Measurements from ENCODE around the gene PRSS8. TPM values are rescaled to one million over a fixed set of nuclear protein-coding genes. Genes with fewer than 3 reads are reported as not detected.

PRSS8 gene
- total RNA-seq, 4 donors from 2014 or later = 0.20 TPM; not detected in 3

- Histone ChIP-seq H3K4me3 (no peak overlapping the region), H3K36me3 (peaks cover 0 to 54% (median 0%) of the 10 kb centered on the region in 3 donors), H3K27me3 (peaks cover 0 to 19% of the 10 kb centered on the region in 2 donors), H3K9me3 (no peaks in the 10 kb centered on the region), H3K27ac (no peak overlapping the region), H3K4me1 (peaks cover 0 to 35% (median under 1%) of the 10 kb centered on the region in 4 donors)
- TF ChIP-seq POLR2A (IDR thresholded peaks at IDR 0.05) (no peak), CTCF (IDR thresholded peaks at IDR 0.05) (no peak), EP300 (IDR thresholded peaks at IDR 0.05) (no peak)
- WGBS, 2 donors = 85 to 93% methylated on average over 6 of the region's 6 CpGs
- DNase-seq (ENCODE audit: low spot score in 2 of 2) = no peak
Measured at GRCh38 chr16:31133046-31133501, 2.5 kb downstream of the PRSS8 start.

- Histone ChIP-seq H3K9me3 (no peaks in the 10 kb centered on the region), H3K4me1 (peaks cover 0 to 41% (median 2%) of the 10 kb centered on the region in 4 donors), H3K27me3 (peaks cover 0 to 19% of the 10 kb centered on the region in 2 donors), H3K27ac (peak overlapping the region in 2 of 4 donors; percentile 41 to 85), H3K36me3 (peaks cover 0 to 60% (median under 1%) of the 10 kb centered on the region in 3 donors), H3K4me3 (no peak overlapping the region)
- 85 to 87% methylated on average over 18 to 20 of the region's 20 CpGs for WGBS, 2 donors
- no peak for TF ChIP-seq POLR2A (IDR thresholded peaks at IDR 0.05)
- TF ChIP-seq EP300 (IDR thresholded peaks at IDR 0.05) = no peak
- no peak for TF ChIP-seq CTCF (IDR thresholded peaks at IDR 0.05)
- no peak for DNase-seq (ENCODE audit: low spot score in 2 of 2)
Measured at GRCh38 chr16:31132303-31132979, 3.1 kb downstream of the PRSS8 start.

- WGBS, 2 donors = 79 to 83% methylated on average over 3 to 5 of the region's 5 CpGs
- Histone ChIP-seq H3K36me3 (peaks cover 0 to 66% (median 4%) of the 10 kb centered on the region in 3 donors), H3K4me1 (peaks cover 0 to 43% (median 2%) of the 10 kb centered on the region in 4 donors)
Measured at GRCh38 chr16:31131841-31132271, 3.7 kb downstream of the PRSS8 start.

GRCh38 chr16:31131416-31131815 is 4.1 kb downstream of the PRSS8 start:
- WGBS, 2 donors = 89 to 95% methylated on average over 10 to 11 of the region's 11 CpGs
- H3K27ac ChIP-seq = peak overlapping the region in 2 of 4 donors; percentile 47 to 85
- DNase-seq (ENCODE audit: low spot score in 2 of 2) = no peak
- H3K4me3 ChIP-seq = no peak overlapping the region
- H3K36me3 ChIP-seq = peaks cover 0 to 70% (median 4%) of the 10 kb centered on the region in 3 donors
- TF ChIP-seq CTCF (IDR thresholded peaks at IDR 0.05) (no peak), EP300 (IDR thresholded peaks at IDR 0.05) (no peak), POLR2A (IDR thresholded peaks at IDR 0.05) (no peak)
- peaks cover 0 to 14% of the 10 kb centered on the region in 2 donors for H3K27me3 ChIP-seq
- no peaks in the 10 kb centered on the region for H3K9me3 ChIP-seq
- H3K4me1 ChIP-seq = peaks cover 0 to 43% (median 2%) of the 10 kb centered on the region in 4 donors

More at GRCh38 chr16:31131841-31132271, 3.7 kb downstream of the PRSS8 start:
- H3K9me3 ChIP-seq = no peaks in the 10 kb centered on the region
- no peak for DNase-seq (ENCODE audit: low spot score in 2 of 2)
- H3K27ac ChIP-seq = peak overlapping the region in 2 of 4 donors; percentile 47 to 85
- H3K27me3 ChIP-seq = peaks cover 0 to 18% of the 10 kb centered on the region in 2 donors
- TF ChIP-seq POLR2A (IDR thresholded peaks at IDR 0.05) = no peak
- no peak for TF ChIP-seq CTCF (IDR thresholded peaks at IDR 0.05)
- H3K4me3 ChIP-seq = no peak overlapping the region

DNA sequence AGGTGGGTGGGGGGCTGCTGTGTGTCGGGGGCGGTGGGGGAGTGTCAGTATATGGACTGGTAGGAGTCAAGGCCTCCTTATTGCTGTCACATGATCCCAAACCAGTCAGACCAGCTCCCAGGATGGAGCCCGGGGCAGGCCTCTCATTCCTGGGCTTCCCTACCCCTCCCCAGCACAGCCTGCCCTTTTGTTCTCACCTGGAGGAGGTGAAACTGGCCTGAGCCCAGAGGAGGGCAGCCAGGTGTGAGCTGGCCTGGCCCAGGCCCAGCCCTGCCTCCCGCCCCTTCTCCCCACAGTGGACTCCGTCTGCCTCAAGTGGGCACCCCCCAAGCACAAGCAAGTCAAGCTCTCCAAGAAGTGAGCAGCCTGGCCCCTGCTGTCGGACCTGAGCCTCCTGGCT is 4.6 kb downstream of the PRSS8 start:
- DNase-seq (ENCODE audit: low spot score in 2 of 2) = no peak
- Histone ChIP-seq H3K27me3 (peaks cover 0 to 9% of the 10 kb centered on the region in 2 donors), H3K9me3 (no peaks in the 10 kb centered on the region), H3K27ac (peak overlapping the region in 3 of 4 donors; percentile 47 to 85 (median 84)), H3K4me1 (peaks cover 0 to 43% (median 2%) of the 10 kb centered on the region in 4 donors), H3K4me3 (no peak overlapping the region), H3K36me3 (peaks cover 0 to 75% (median 4%) of the 10 kb centered on the region in 3 donors)
- 72 to 76% methylated on average over 5 to 6 of the region's 6 CpGs for WGBS, 2 donors
- TF ChIP-seq EP300 (IDR thresholded peaks at IDR 0.05) (no peak), POLR2A (IDR thresholded peaks at IDR 0.05) (no peak), CTCF (IDR thresholded peaks at IDR 0.05) (no peak)
